ENCODE data around the gene TMEM63C. TPM values are rescaled to one million over a fixed set of nuclear protein-coding genes. Genes with fewer than 3 reads are reported as not detected.

The TMEM63C gene
- total RNA-seq, 1 experiment from 2014 or later: 5.7 TPM

GRCh38 chr14:77194706-77195105 is 13.1 kb downstream of the TMEM63C start (continued):
- no peak for TF ChIP-seq YY1 (IDR thresholded peaks at IDR 0.05; ENCODE audit: extremely low read depth, insufficient replicate concordance, low read depth, low read length)
- TF ChIP-seq EZH2 (IDR thresholded peaks at IDR 0.05): no peak
- no peak for TF ChIP-seq RAD21 (IDR thresholded peaks at IDR 0.05; ENCODE audit: low read depth)
- no peak for TF ChIP-seq EZH2phosphoT487 (IDR thresholded peaks at IDR 0.05; ENCODE audit: borderline replicate concordance)
- no peak for TF ChIP-seq CEBPB (IDR thresholded peaks at IDR 0.05; ENCODE audit: low read depth)
- TF ChIP-seq TCF7L2 (IDR thresholded peaks at IDR 0.05; ENCODE audit: borderline replicate concordance, extremely low read depth, insufficient read depth, insufficient read length): no peak
- TF ChIP-seq SRF (IDR thresholded peaks at IDR 0.05; ENCODE audit: low read depth): no peak
- TF ChIP-seq SIN3A (IDR thresholded peaks at IDR 0.05; ENCODE audit: low read depth): no peak
- no peak for TF ChIP-seq FOSL1 (IDR thresholded peaks at IDR 0.05; ENCODE audit: low read depth)
- no peak for TF ChIP-seq POLR2AphosphoS5 (IDR thresholded peaks at IDR 0.05; ENCODE audit: low read depth, low read length)
- TF ChIP-seq ATF3 (IDR thresholded peaks at IDR 0.05): no peak
- no peak for TF ChIP-seq JUND (IDR thresholded peaks at IDR 0.05)

GRCh38 chr14:77195766-77196165 is 14.2 kb downstream of the TMEM63C start:
- intact Hi-C loops (cut with micrococcal nuclease): no loop called here
- CTCF ChIA-PET: no interaction called here
- RAD21 ChIA-PET (ENCODE audit: low non-redundant PET in 1 of 2, low total read pairs in 2 of 2, uncharacterized antibody in 2 of 2, unreplicated experiment in 2 of 2): no interaction called here
- DNase-seq (ENCODE audit: low read depth, low spot score) (no peak), ATAC-seq (no peak)
- Histone ChIP-seq H3K79me2 (ENCODE audit: insufficient read depth, low read length) (no peaks in the 10 kb centered on the region), H3K4me3 (replicated peaks in 1 of 2; ENCODE audit: low read depth in 1 of 2, low read length in 2 of 2) (no peak overlapping the region), H3K9me2 (ENCODE audit: insufficient read depth) (no peaks in the 10 kb centered on the region), H2AFZ (ENCODE audit: low read depth, low read length, poor library complexity, severe bottlenecking) (no peak overlapping the region), H3K4me1 (ENCODE audit: control insufficient read depth in 1 of 2, insufficient read depth in 2 of 2, low read length in 2 of 2) (no peaks in the 10 kb centered on the region), H3K27me3 (ENCODE audit: insufficient read depth, low read length) (no peaks in the 10 kb centered on the region), H3K9me3 (ENCODE audit: control insufficient read depth in 1 of 2, insufficient read depth in 1 of 2, low read depth in 1 of 2, low read length in 2 of 2) (no peaks in the 10 kb centered on the region), H4K20me1 (ENCODE audit: insufficient read depth) (no peaks in the 10 kb centered on the region), H3K27ac (ENCODE audit: low read depth, low read length) (no peak overlapping the region), H3K9ac (ENCODE audit: low read length) (no peak overlapping the region), H3K36me3 (ENCODE audit: control insufficient read depth in 1 of 2, insufficient read depth in 2 of 2, low read length in 2 of 2) (no peaks in the 10 kb centered on the region), H3K4me2 (ENCODE audit: low read length) (no peak overlapping the region)
- no TSS peak for BruUV-seq (replicated peaks)
- POLR2A ChIA-PET: no interaction called here
- no peak for TF ChIP-seq EZH2 (IDR thresholded peaks at IDR 0.05)
- TF ChIP-seq JUND (IDR thresholded peaks at IDR 0.05): no peak
- TF ChIP-seq CBX3 (IDR thresholded peaks at IDR 0.05; ENCODE audit: low read depth): no peak
- TF ChIP-seq FOSL1 (IDR thresholded peaks at IDR 0.05; ENCODE audit: low read depth): no peak
- no peak for TF ChIP-seq CTCF (IDR thresholded peaks at IDR 0.05 in 2 of 3, conservative IDR thresholded peaks at IDR 0.05 in 1 of 3; ENCODE audit: borderline replicate concordance in 1 of 3, insufficient read depth in 1 of 3, low read depth in 2 of 3, low read length in 2 of 3)
- no peak for TF ChIP-seq CEBPB (IDR thresholded peaks at IDR 0.05; ENCODE audit: low read depth)
- no peak for TF ChIP-seq MAX (IDR thresholded peaks at IDR 0.05)
- TF ChIP-seq REST (IDR thresholded peaks at IDR 0.05; ENCODE audit: low read depth): no peak
- TF ChIP-seq SIN3A (IDR thresholded peaks at IDR 0.05; ENCODE audit: low read depth): no peak
- no peak for TF ChIP-seq ELF1 (IDR thresholded peaks at IDR 0.05; ENCODE audit: borderline replicate concordance, low read depth)
- no peak for TF ChIP-seq TCF7L2 (IDR thresholded peaks at IDR 0.05; ENCODE audit: borderline replicate concordance, extremely low read depth, insufficient read depth, insufficient read length)
- no peak for TF ChIP-seq RAD21 (IDR thresholded peaks at IDR 0.05; ENCODE audit: low read depth)
- TF ChIP-seq YY1 (IDR thresholded peaks at IDR 0.05; ENCODE audit: extremely low read depth, insufficient replicate concordance, low read depth, low read length): no peak

All from HCT116 (cell line).